Measurements from ENCODE around the gene LINGO1. TPM values are rescaled to one million over a fixed set of nuclear protein-coding genes. Genes with fewer than 3 reads are reported as not detected.

LINGO1 gene
- total and polyA plus RNA-seq, 9 of the 15 experiments (the other 6 are each of a cell fraction or from before 2014, with no cell fraction given): 0.07 to 15.3 (median 2.1) TPM

DNA sequence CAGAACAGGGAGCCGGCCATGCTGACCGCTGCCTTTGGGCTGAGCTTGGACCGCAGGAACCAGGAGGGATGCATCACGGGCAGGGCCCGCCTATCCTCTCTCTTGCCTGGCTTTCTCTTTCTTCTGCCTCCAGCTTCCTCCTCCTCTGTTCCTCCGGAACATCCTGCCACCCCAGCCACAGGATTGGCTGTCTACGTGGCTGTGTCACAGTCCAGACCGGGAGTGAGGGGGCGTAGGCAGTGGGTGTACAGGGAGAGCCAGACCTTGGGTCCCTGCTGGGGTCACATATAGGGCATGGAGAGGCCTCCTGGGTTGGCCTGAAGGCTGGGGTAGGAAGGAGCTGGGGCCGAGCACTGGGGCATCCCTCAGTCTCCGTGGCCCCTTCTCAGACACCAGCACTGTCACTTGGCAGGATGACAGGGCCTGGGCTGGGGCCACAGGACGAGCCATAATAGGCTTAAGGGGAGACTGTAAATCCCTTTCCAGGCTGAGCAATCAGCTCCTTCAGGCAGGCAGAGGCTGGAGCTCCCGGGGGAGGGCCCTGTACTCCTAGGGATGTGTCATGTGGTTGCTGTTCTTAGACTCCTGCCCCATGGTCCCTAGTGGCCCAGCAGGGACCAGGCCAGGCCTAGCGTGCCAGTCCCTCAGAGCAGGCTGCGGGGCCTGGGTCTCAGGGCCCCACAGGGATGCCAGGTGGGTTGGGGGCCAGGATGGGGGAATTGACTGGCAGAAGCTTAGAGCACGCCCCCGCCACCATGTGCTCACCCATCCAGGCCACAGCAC is 25.4 kb downstream of the LINGO1 start (continued):
- TF ChIP-seq PCBP2 (IDR thresholded peaks at IDR 0.05; ENCODE audit: low read depth, low read length, poor library complexity, severe bottlenecking): no peak
- TF ChIP-seq, protein P1, sequence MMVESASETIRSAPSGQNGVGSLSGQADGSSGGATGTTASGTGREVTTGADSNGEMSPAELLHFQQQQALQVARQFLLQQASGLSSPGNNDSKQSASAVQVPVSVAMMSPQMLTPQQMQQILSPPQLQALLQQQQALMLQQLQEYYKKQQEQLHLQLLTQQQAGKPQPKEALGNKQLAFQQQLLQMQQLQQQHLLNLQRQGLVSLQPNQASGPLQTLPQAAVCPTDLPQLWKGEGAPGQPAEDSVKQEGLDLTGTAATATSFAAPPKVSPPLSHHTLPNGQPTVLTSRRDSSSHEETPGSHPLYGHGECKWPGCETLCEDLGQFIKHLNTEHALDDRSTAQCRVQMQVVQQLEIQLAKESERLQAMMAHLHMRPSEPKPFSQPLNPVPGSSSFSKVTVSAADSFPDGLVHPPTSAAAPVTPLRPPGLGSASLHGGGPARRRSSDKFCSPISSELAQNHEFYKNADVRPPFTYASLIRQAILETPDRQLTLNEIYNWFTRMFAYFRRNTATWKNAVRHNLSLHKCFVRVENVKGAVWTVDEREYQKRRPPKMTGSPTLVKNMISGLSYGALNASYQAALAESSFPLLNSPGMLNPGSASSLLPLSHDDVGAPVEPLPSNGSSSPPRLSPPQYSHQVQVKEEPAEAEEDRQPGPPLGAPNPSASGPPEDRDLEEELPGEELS (CRISPR knock-in tag; IDR thresholded peaks at IDR 0.05; ENCODE audit: borderline replicate concordance): no peak
- no peak for TF ChIP-seq NFYB (IDR thresholded peaks at IDR 0.05; ENCODE audit: extremely low read depth, insufficient read length)
- no peak for TF ChIP-seq BCL6 (CRISPR knock-in tag; IDR thresholded peaks at IDR 0.05)
- no peak for TF ChIP-seq ZFP36 (IDR thresholded peaks at IDR 0.05; ENCODE audit: low read depth, low read length, partially characterized antibody)
- TF ChIP-seq, protein P2, sequence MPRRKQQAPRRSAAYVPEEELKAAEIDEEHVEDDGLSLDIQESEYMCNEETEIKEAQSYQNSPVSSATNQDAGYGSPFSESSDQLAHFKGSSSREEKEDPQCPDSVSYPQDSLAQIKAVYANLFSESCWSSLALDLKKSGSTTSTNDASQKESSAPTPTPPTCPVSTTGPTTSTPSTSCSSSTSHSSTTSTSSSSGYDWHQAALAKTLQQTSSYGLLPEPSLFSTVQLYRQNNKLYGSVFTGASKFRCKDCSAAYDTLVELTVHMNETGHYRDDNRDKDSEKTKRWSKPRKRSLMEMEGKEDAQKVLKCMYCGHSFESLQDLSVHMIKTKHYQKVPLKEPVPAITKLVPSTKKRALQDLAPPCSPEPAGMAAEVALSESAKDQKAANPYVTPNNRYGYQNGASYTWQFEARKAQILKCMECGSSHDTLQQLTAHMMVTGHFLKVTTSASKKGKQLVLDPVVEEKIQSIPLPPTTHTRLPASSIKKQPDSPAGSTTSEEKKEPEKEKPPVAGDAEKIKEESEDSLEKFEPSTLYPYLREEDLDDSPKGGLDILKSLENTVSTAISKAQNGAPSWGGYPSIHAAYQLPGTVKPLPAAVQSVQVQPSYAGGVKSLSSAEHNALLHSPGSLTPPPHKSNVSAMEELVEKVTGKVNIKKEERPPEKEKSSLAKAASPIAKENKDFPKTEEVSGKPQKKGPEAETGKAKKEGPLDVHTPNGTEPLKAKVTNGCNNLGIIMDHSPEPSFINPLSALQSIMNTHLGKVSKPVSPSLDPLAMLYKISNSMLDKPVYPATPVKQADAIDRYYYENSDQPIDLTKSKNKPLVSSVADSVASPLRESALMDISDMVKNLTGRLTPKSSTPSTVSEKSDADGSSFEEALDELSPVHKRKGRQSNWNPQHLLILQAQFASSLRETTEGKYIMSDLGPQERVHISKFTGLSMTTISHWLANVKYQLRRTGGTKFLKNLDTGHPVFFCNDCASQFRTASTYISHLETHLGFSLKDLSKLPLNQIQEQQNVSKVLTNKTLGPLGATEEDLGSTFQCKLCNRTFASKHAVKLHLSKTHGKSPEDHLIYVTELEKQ (CRISPR knock-in tag; IDR thresholded peaks at IDR 0.05): no peak
- TF ChIP-seq, protein P3, sequence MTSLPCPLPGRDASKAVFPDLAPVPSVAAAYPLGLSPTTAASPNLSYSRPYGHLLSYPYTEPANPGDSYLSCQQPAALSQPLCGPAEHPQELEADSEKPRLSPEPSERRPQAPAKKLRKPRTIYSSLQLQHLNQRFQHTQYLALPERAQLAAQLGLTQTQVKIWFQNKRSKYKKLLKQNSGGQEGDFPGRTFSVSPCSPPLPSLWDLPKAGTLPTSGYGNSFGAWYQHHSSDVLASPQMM (CRISPR knock-in tag; IDR thresholded peaks at IDR 0.05): no peak
- TF ChIP-seq, protein P4, sequence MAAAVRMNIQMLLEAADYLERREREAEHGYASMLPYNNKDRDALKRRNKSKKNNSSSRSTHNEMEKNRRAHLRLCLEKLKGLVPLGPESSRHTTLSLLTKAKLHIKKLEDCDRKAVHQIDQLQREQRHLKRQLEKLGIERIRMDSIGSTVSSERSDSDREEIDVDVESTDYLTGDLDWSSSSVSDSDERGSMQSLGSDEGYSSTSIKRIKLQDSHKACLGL (CRISPR knock-in tag; IDR thresholded peaks at IDR 0.05; ENCODE audit: borderline replicate concordance, poor library complexity, severe bottlenecking): no peak
- no peak for TF ChIP-seq ZNF57 (CRISPR knock-in tag; IDR thresholded peaks at IDR 0.05)
- TF ChIP-seq SIX5 (IDR thresholded peaks at IDR 0.05; ENCODE audit: borderline replicate concordance in 1 of 2, insufficient read depth in 1 of 2, low read depth in 1 of 2, low read length in 2 of 2): no peak
- TF ChIP-seq, protein P5, sequence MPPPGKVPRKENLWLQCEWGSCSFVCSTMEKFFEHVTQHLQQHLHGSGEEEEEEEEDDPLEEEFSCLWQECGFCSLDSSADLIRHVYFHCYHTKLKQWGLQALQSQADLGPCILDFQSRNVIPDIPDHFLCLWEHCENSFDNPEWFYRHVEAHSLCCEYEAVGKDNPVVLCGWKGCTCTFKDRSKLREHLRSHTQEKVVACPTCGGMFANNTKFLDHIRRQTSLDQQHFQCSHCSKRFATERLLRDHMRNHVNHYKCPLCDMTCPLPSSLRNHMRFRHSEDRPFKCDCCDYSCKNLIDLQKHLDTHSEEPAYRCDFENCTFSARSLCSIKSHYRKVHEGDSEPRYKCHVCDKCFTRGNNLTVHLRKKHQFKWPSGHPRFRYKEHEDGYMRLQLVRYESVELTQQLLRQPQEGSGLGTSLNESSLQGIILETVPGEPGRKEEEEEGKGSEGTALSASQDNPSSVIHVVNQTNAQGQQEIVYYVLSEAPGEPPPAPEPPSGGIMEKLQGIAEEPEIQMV (tag; conservative IDR thresholded peaks at IDR 0.05; ENCODE audit: low read depth): no peak
- TF ChIP-seq ZBTB7A (IDR thresholded peaks at IDR 0.05; ENCODE audit: borderline replicate concordance, control insufficient read depth, low read depth, low read length): 0 out of 2 replicates have a peak, but pooled peaks have one; percentile 19
- no peak for TF ChIP-seq GABPB1 (CRISPR knock-in tag; IDR thresholded peaks at IDR 0.05)
- TF ChIP-seq, protein P6, sequence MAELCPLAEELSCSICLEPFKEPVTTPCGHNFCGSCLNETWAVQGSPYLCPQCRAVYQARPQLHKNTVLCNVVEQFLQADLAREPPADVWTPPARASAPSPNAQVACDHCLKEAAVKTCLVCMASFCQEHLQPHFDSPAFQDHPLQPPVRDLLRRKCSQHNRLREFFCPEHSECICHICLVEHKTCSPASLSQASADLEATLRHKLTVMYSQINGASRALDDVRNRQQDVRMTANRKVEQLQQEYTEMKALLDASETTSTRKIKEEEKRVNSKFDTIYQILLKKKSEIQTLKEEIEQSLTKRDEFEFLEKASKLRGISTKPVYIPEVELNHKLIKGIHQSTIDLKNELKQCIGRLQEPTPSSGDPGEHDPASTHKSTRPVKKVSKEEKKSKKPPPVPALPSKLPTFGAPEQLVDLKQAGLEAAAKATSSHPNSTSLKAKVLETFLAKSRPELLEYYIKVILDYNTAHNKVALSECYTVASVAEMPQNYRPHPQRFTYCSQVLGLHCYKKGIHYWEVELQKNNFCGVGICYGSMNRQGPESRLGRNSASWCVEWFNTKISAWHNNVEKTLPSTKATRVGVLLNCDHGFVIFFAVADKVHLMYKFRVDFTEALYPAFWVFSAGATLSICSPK (IDR thresholded peaks at IDR 0.05; ENCODE audit: borderline replicate concordance): no peak
